ENCODE results near the gene P4HA3.

DNA sequence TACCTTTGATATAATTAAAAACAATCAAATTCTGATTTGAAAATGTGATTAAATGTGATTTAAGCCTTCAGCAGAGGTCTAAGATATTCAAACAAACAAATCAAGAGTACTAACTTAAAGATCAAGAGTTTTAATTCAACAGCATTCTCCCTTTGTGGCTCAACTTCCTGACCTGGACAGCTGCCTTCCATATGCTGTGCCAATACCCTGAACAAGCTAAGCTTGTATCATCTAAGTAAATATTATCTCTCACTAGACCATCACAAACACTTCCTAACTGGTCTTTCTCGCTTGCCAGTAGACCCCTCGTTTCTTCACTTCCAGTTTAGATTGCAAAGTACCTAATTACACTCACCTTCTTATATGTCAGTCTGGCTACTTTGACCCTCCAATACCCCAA lies 35.9 kb upstream of the P4HA3 start:
- TF ChIP-seq, protein P1, sequence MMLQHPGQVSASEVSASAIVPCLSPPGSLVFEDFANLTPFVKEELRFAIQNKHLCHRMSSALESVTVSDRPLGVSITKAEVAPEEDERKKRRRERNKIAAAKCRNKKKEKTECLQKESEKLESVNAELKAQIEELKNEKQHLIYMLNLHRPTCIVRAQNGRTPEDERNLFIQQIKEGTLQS (CRISPR knock-in tag; conservative IDR thresholded peaks at IDR 0.05), result no peak
- TF ChIP-seq, protein P2, sequence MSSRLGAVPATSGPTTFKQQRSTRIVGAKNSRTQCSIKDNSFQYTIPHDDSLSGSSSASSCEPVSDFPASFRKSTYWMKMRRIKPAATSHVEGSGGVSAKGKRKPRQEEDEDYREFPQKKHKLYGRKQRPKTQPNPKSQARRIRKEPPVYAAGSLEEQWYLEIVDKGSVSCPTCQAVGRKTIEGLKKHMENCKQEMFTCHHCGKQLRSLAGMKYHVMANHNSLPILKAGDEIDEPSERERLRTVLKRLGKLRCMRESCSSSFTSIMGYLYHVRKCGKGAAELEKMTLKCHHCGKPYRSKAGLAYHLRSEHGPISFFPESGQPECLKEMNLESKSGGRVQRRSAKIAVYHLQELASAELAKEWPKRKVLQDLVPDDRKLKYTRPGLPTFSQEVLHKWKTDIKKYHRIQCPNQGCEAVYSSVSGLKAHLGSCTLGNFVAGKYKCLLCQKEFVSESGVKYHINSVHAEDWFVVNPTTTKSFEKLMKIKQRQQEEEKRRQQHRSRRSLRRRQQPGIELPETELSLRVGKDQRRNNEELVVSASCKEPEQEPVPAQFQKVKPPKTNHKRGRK (CRISPR knock-in tag; IDR thresholded peaks at IDR 0.05; ENCODE audit: borderline replicate concordance), result no peak
- TF ChIP-seq ATF1 (CRISPR knock-in tag; IDR thresholded peaks at IDR 0.05) (no peak), TP53 (CRISPR knock-in tag; IDR thresholded peaks at IDR 0.05) (no peak)
